ENCODE results near the gene OR2A2.

DNA sequence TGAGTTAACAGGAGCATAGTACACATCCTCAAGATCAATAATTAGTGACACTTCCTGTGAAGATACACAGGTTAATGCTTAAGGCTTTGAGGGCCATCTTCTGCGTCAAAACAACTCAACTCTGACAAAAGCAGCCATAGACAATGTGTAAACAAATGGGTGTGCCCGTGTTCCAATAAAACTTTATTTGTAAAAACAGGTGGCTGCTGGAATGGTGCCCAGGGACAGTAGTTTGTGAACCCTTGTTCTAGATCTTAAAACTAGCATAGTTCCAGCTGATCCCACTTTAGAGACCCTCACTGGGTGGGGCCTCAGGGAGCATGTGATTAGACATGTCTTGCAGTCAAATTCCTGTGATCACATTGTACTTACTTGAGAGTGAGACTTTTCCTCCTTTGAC lies 21.3 kb downstream of the OR2A2 start:
- TF ChIP-seq, protein P1, sequence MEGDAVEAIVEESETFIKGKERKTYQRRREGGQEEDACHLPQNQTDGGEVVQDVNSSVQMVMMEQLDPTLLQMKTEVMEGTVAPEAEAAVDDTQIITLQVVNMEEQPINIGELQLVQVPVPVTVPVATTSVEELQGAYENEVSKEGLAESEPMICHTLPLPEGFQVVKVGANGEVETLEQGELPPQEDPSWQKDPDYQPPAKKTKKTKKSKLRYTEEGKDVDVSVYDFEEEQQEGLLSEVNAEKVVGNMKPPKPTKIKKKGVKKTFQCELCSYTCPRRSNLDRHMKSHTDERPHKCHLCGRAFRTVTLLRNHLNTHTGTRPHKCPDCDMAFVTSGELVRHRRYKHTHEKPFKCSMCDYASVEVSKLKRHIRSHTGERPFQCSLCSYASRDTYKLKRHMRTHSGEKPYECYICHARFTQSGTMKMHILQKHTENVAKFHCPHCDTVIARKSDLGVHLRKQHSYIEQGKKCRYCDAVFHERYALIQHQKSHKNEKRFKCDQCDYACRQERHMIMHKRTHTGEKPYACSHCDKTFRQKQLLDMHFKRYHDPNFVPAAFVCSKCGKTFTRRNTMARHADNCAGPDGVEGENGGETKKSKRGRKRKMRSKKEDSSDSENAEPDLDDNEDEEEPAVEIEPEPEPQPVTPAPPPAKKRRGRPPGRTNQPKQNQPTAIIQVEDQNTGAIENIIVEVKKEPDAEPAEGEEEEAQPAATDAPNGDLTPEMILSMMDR (IDR thresholded peaks at IDR 0.05), result no peak
- TF ChIP-seq POLR2A (IDR thresholded peaks at IDR 0.05), result no peak
